Esophagus squamous epithelium (tissue), 4 donors: Measurements from ENCODE around the gene GNB2.

Source experiments
- POLR2A ChIP-seq, 4 donors: fragments of 450-650 bp; IDR thresholded peaks; one replicate each; pipeline ENCODE4 v1.6.1; 2017; ENCODE audit warnings: antibody characterized with exemption in 4 of 4, mild to moderate bottlenecking in 4 of 4, moderate library complexity in 3 of 4
- TF ChIP-seq, protein P1 (sequence below), 6 experiments: fragments of 450-650 bp in 4 of 6; fragments of 200-600 bp in 2 of 6; sonication (generic) in 2 of 6; IDR thresholded peaks; one replicate each; pipeline ENCODE4 v1.5.1; 2016 to 2019; ENCODE audit warnings: antibody characterized with exemption in 6 of 6, mild to moderate bottlenecking in 4 of 6, moderate library complexity in 4 of 6

DNA sequence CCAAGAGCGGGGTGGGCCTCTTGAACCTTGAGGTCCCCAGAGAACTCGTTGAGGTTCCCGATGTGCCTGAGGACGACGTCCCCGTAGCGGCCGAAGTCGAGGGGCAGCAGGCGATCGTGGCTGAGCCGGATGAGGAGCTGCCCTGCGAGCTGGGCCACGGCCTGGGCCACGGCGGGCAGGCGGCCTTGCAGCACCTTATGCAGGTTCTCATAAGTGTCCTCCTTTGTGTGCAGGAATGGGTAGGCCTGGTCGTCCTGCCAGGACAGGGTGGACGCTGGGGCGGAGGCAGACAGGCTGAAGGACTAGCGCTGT is 46.3 kb upstream of the GNB2 start:
- TF ChIP-seq, protein P1, sequence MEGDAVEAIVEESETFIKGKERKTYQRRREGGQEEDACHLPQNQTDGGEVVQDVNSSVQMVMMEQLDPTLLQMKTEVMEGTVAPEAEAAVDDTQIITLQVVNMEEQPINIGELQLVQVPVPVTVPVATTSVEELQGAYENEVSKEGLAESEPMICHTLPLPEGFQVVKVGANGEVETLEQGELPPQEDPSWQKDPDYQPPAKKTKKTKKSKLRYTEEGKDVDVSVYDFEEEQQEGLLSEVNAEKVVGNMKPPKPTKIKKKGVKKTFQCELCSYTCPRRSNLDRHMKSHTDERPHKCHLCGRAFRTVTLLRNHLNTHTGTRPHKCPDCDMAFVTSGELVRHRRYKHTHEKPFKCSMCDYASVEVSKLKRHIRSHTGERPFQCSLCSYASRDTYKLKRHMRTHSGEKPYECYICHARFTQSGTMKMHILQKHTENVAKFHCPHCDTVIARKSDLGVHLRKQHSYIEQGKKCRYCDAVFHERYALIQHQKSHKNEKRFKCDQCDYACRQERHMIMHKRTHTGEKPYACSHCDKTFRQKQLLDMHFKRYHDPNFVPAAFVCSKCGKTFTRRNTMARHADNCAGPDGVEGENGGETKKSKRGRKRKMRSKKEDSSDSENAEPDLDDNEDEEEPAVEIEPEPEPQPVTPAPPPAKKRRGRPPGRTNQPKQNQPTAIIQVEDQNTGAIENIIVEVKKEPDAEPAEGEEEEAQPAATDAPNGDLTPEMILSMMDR (IDR thresholded peaks at IDR 0.05): no peak
- TF ChIP-seq POLR2A (IDR thresholded peaks at IDR 0.05): no peak
